GM18951 (cell line): ENCODE results near the gene CUL2.
"Not testable (repeated sequence)": the region's sequence is repeated elsewhere in the genome, so short reads cannot be mapped to it uniquely, and the experiment has no call there.

Experiments used
- POLR2A ChIP-seq: IDR thresholded peaks from 4 replicates; pipeline ENCODE4 v1.6.1; 2011; ENCODE audit warnings: mild to moderate bottlenecking; ENCODE audit not compliant: insufficient read length, insufficient read depth; ENCODE audit errors: extremely low read depth
- in situ Hi-C: fragments of 300-500 bp; cut with MboI; formaldehyde crosslinking; loops from one replicate; pipeline ENCODE4 v1.12.0; 2022; ENCODE audit warnings: low sequenced_read_pairs, mixed read lengths, inconsistent platforms; ENCODE audit not compliant: unreplicated experiment

Gene CUL2

DNA sequence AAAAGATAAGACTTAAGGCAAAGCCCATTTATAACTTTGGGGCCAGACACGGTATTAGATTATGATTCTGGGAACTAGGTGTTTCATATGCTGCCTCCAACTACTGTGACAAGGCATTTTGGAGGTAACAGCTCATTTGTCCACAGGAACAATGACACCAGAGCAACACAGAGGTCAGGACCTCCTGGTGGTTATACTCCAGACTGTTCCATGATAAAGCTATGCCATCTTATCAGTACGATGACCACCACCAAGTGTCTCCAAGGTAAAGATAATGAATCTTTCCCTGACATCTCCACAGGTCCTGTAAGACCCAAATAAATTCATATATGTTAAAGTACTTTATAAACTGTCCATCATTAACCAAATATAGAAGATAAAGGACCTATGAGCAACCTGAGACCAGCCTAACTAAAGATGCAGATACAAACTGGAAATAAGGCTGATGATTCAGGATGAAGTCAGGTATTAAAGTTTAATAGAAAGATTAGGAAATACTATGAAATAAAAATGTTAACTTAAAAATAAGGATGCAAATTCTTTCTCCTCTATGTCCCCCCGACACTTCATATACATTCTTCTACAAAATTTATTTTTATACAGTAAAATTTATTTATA is 26.2 kb downstream of the CUL2 start:
- no peak for TF ChIP-seq POLR2A
- in situ Hi-C loops, result no loop called here

DNA sequence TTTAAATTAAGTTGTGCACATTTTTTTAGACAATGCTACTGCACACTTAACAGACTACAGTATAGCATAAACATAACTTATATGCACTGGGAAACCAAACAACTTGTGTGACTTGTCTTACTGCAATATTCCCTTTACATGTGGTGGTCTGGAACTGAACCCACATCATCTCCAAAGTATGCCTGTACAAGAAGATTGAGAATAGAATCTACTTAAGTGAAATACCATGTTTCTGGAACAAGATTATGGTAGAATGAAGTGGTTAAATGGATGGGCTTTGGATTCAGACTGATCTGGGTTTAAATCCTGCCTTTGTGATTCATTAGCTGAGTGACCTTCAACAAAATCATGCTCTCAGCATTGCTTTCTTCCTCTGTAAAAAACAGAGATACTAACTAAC is 30.7 kb downstream of the CUL2 start:
- in situ Hi-C loops, result no loop called here
- no peak for TF ChIP-seq POLR2A

DNA sequence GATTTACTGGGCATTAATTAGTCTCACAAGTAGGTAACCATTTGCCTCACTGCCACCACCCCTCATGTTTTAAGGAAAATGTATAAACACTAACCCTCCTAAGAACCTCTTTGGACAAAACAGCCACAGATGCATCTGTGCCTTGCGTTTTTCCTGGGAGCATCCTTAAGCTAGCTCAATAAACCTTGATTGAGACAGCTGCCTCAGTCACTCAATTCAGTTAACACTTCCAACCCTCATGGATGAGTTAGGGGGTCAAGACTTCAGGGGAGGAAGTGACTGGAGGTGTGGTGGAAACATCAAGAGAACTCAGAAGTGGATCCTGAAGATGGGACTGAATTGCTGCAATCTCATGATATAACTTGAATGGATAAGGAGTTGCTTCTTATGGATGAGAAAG is 31.5 kb downstream of the CUL2 start:
- TF ChIP-seq POLR2A, result no peak
- in situ Hi-C loops, result no loop called here

DNA sequence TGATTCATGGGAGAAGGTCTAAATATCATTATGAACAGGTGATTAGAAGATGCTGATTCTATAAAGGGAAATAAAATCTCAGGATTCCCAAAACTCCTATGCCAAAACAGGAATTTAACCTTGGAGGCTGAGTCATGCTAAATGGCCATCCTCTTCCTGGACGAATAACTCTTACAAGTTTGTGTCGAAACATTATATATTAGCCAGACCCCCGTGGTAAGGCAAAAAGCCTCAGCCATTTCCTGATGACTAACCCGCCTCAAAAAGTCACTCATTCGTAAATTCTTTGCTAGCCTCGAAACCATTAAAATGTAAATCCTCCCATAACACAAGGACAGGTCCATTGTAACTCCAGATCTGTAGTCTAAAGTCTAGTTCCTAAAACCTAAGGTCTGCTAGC is 32.0 kb downstream of the CUL2 start:
- no peak for TF ChIP-seq POLR2A
- in situ Hi-C loops, result no loop called here

DNA sequence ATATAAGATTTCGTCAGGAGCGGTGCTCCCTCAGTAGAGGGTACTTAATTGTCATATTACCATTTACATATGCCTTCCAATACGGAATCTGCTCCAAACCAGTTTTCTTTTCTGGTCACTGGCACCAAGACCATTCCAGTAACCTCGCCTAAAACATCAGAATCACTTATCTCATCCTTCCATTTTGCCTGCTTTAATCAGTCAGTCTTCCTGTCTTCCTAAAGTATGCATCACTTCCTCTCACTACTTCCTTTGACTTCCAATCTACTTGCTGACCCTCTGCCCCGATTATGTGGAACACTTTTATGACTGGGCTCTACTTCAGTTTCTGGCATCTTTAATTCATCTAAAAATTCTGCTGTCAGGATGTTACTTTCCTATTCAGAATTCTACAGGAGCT is 33.5 kb downstream of the CUL2 start:
- no peak for TF ChIP-seq POLR2A
- in situ Hi-C loops, result no loop called here

DNA sequence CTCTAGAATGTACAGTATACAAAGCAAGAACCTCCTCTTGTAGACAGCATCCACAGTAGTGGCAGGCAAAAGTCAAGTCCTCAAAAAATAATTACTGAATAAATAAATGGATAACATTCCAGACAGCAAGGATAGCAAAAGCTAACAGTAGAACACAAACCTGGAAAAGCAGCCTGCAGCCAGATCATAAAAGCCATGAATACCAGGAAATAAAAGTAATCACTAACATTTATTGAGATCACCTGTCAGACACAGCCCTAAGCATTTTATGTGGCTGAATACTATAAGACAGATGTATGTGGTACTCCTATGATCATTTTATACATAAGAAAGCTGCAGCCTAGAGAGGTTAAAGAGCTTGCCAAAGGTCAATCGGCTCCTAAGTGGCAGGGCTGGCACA is 34.0 kb downstream of the CUL2 start:
- TF ChIP-seq POLR2A, result no peak
- in situ Hi-C loops, result no loop called here

DNA sequence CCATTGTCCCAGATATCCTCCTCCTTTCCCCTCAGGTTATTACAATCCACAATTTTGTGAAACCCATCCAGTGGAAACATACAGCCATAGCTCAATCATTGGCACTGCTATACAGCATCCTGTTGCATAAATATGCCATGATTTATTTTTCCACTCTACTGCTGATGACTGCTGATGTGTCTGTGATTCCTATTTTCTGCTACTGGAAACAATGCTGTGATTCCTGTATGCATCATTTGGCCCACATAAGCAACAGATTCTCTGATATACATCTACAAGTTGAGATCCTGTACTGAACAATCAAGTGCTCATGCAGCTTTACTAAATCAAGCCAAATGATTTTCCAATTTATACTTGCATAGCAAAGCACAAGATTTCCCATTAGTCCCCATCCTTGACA is 39.6 kb downstream of the CUL2 start:
- TF ChIP-seq POLR2A, result no peak
- in situ Hi-C loops, result no loop called here

DNA sequence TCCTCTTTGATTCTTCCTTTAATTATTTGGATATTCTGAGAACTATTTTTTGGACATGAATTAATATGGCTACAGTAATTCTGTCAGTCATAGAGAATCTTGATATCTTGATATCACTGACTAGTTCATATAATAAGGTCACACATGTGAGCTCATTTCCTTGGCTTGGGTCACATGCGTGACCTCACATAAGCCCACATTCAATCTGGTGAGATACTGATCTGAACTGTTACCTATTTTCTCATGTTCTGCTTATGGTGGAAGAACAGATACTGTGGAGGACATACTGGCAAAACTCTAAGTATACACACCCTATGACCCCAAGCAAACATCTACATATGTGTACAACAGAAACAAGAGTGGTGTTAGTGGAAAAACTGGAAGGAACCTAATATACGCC is 44.1 kb downstream of the CUL2 start:
- TF ChIP-seq POLR2A, result no peak
- in situ Hi-C loops, result no loop called here

DNA sequence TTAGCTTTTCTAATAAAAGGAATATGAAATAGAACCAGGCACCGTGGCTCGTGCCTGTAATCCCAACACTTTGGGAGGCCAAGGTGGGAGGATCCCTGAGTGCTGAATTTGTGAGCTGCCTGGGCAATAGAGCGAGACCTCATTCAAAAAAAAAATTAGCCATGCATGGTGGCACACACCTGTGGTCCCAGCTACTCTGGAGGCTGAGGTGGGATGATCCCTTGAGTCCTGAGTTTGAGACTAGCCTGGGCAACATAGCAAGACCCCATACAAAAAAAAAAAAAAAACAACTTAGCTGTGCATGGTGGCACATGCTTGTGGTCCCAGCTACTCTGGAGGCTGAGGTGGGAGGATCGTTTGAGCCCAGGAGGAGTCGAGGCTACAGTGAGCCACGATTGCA is 44.9 kb downstream of the CUL2 start:
- in situ Hi-C loops, result not testable (repeated sequence)

DNA sequence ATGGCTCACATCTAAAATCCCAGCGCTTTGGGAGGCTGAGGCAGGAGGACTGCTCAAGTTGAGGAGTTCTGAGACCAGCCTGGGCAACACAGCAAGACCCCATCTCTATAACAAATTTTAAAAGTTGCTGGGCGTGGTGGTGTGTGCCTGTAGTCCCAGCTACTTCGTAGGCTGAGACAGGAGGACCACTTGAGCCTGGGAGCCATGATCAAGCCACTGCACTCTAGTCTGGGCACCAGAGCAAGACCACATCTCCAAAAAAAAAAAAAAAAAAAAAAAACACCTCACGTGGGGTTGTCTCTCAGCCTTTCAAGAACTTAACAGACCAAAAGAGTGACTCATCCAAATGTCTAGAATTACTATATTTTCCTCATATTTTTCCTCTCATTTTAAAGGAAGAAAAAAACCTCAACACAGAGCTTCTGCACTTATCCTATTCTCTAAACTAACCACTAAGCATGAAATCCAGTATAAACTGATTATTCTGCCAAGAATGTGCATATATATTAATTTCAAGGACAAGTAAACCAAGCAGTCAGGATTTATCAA is 46.3 kb downstream of the CUL2 start:
- no peak for TF ChIP-seq POLR2A
- in situ Hi-C loops, result no loop called here

DNA sequence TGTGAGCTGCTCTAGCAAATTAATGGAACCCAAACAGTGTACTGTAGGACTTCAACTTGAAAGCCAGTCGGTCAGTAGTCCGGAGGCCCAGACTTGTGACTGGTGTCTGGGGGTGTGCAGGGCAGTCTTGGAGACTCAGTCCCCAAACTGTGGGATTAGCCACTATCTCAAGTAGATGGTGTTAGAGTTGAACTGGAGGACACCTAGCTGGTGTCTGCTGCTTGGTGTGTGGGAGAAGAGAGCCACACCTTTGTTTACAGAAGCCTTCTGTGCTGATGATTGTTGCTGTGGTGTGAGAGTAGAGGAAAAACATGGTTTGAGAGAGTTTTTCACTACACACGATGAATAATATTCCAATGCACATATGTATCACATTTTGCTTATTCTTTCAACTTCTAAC is 47.4 kb downstream of the CUL2 start:
- in situ Hi-C loops, result no loop called here
- no peak for TF ChIP-seq POLR2A

DNA sequence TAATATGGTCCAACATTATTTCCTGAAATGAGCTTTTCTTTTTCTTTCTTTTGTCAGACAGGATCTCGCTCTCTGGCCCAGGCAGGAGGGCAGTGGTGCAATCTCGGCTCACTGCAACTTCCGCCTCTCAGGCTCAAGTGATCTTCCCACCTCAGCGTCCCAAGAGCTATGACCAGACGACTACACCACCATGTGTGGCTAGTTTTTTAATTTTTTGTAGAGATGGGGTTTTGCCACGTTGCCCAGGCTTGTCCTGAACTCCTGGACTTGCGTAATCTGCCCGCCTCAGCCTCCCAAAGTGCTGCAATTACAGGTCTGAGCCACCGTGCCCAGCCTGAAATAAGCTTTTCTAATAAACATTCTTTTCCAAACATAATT is 48.6 kb downstream of the CUL2 start:
- in situ Hi-C loops, result no loop called here
- no peak for TF ChIP-seq POLR2A

DNA sequence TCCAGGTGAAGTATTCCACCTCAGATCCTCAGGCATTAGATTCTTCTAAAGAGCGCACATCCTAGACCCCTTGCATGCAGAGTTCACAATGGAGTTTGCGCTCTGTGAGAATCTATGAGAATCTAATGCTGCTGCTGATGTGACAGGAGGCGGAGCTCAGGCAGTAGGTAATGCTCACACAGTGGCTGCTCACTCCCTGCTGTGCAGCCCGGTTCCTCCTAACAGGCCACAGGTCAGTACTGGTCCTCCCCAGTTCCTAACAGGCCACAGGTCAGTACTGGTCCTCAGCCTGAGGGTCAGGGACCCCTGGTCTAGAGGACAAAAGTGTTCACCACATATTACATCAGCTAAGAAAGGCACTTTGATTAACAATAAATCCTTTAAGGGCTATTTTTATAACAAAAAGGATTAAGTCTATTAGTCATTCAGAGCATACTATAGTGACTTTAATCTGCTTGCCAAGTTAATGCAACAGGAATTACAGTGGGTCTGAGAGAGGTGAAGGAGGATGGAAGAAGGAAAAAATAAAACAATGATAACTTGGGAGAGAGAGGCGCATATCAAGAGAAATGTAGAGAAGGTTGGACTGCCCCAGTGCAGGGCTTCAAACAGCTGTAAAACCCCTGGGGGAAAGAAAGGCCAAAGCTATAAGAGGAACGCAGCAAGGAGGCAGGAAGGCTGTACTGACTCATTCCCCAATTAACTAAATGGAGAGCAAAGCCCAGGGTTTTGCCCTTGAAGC is 49.2 kb downstream of the CUL2 start:
- in situ Hi-C loops, result no loop called here
- no peak for TF ChIP-seq POLR2A

DNA sequence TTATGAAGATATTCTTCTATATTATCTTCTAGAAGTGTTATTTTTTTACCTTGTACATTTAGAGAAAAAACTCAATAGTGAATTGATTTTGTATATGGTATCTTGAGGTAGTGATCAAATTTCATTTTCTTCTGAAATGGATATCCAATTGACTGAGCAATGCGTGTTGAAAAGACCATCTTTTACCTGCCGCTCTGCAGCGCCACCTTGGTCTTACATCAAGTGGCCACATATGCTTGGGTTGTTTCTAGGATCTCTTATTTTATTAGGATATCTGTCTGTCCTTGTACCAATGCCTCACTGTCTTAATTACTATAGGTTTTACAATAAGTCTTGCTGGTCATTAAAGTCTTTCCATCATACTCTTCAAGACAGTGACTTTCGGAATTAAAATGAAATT is 53.0 kb downstream of the CUL2 start:
- in situ Hi-C loops, result no loop called here
- TF ChIP-seq POLR2A, result no peak
